ENCODE results near the gene FER.

FER gene

DNA sequence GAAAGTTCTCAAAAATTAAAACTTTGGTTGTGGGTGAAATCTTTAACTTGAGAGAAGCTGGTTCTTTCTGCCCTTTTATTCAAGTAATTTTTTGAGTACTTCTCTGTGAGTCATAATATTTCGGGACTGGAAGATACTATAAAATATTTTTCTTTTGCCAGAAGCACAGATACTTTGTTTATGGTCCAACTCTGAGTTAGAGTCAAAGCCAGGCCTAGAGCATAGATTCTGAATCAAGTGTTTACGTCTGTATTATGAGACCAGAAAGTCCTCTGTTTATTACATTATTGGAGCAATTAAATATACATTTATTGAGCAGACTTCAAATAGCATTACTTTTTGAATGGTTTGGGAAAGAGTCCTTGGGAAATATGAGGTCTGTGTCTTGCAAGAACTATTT is 187.9 kb downstream of the FER start:
- Histone ChIP-seq H3K27ac (replicated peaks) (no peak overlapping the region), H3K27me3 (ENCODE audit: insufficient read depth, poor library complexity, severe bottlenecking) (no peaks in the 10 kb centered on the region), H3K4me3 (replicated peaks; ENCODE audit: insufficient read depth, low read length) (no peak overlapping the region)
- no peak for DNase-seq (ENCODE audit: low read depth in 1 of 2, low spot score in 1 of 2)
- TF ChIP-seq, protein P1, sequence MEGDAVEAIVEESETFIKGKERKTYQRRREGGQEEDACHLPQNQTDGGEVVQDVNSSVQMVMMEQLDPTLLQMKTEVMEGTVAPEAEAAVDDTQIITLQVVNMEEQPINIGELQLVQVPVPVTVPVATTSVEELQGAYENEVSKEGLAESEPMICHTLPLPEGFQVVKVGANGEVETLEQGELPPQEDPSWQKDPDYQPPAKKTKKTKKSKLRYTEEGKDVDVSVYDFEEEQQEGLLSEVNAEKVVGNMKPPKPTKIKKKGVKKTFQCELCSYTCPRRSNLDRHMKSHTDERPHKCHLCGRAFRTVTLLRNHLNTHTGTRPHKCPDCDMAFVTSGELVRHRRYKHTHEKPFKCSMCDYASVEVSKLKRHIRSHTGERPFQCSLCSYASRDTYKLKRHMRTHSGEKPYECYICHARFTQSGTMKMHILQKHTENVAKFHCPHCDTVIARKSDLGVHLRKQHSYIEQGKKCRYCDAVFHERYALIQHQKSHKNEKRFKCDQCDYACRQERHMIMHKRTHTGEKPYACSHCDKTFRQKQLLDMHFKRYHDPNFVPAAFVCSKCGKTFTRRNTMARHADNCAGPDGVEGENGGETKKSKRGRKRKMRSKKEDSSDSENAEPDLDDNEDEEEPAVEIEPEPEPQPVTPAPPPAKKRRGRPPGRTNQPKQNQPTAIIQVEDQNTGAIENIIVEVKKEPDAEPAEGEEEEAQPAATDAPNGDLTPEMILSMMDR (IDR thresholded peaks at IDR 0.05; ENCODE audit: insufficient read depth, low read length) = no peak
- TF ChIP-seq, protein P2, sequence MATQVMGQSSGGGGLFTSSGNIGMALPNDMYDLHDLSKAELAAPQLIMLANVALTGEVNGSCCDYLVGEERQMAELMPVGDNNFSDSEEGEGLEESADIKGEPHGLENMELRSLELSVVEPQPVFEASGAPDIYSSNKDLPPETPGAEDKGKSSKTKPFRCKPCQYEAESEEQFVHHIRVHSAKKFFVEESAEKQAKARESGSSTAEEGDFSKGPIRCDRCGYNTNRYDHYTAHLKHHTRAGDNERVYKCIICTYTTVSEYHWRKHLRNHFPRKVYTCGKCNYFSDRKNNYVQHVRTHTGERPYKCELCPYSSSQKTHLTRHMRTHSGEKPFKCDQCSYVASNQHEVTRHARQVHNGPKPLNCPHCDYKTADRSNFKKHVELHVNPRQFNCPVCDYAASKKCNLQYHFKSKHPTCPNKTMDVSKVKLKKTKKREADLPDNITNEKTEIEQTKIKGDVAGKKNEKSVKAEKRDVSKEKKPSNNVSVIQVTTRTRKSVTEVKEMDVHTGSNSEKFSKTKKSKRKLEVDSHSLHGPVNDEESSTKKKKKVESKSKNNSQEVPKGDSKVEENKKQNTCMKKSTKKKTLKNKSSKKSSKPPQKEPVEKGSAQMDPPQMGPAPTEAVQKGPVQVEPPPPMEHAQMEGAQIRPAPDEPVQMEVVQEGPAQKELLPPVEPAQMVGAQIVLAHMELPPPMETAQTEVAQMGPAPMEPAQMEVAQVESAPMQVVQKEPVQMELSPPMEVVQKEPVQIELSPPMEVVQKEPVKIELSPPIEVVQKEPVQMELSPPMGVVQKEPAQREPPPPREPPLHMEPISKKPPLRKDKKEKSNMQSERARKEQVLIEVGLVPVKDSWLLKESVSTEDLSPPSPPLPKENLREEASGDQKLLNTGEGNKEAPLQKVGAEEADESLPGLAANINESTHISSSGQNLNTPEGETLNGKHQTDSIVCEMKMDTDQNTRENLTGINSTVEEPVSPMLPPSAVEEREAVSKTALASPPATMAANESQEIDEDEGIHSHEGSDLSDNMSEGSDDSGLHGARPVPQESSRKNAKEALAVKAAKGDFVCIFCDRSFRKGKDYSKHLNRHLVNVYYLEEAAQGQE (IDR thresholded peaks at IDR 0.05; ENCODE audit: insufficient replicate concordance, low read depth) = no peak
- TF ChIP-seq SPI1 (IDR thresholded peaks at IDR 0.05; ENCODE audit: borderline replicate concordance, low read depth) = no peak
- no peak for TF ChIP-seq POLR2AphosphoS5 (IDR thresholded peaks at IDR 0.05; ENCODE audit: low read depth)
- TF ChIP-seq GABPA (IDR thresholded peaks at IDR 0.05; ENCODE audit: low read depth) = no peak

DNA sequence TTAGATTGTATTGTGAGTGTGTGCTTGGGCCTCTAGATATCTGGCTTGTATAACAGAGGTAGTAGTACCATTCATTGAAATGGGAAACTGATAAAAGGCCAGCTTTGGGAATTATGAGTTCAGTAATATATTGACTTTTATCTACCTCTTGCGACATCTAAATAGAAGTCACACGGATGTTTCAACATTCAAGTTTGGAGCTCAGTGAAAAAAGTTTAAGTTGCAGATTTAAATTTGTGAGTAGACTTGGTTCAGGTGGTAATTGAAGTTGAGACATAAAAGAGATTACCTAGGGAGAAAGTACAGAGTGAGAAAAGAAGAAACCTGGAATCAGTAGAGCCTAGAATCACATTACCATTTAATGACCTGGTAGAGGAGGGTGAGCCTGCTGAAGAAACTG is 189.5 kb downstream of the FER start:
- no peaks in the 10 kb centered on the region for H3K27me3 ChIP-seq (ENCODE audit: insufficient read depth, poor library complexity, severe bottlenecking)
- H3K4me3 ChIP-seq (replicated peaks; ENCODE audit: insufficient read depth, low read length) = no peak overlapping the region
- DNase-seq (ENCODE audit: low read depth in 1 of 2, low spot score in 1 of 2) = no peak
- no peak overlapping the region for H3K27ac ChIP-seq (replicated peaks)
- TF ChIP-seq SPI1 (IDR thresholded peaks at IDR 0.05; ENCODE audit: borderline replicate concordance, low read depth) = no peak
- no peak for TF ChIP-seq GABPA (IDR thresholded peaks at IDR 0.05; ENCODE audit: low read depth)
- TF ChIP-seq, protein P1 (IDR thresholded peaks at IDR 0.05; ENCODE audit: insufficient read depth, low read length) = no peak
- TF ChIP-seq, protein P2 (IDR thresholded peaks at IDR 0.05; ENCODE audit: insufficient replicate concordance, low read depth) = no peak
- no peak for TF ChIP-seq POLR2AphosphoS5 (IDR thresholded peaks at IDR 0.05; ENCODE audit: low read depth)

DNA sequence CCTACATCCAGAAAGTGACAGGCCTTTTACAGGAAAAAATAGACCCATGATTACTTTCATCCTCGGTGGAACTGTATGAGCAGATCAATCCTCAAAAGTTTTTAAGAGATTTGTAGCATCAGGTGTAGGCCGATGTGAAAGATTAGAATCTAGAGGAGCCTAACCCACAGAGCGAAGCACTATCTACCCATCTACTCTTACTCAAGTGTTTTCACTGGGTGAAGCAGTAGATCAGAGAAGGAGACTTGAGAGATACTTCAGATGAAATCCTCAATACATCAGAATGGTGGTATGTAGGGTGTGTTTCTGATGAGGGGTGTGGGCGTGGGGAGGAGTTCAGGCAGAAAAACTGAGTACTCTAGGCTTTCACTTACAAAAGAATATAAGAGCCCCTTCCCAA is 192.8 kb downstream of the FER start:
- no peak overlapping the region for H3K27ac ChIP-seq (replicated peaks)
- no peak for DNase-seq (ENCODE audit: low read depth in 1 of 2, low spot score in 1 of 2)
- no peak overlapping the region for H3K4me3 ChIP-seq (replicated peaks; ENCODE audit: insufficient read depth, low read length)
- no peaks in the 10 kb centered on the region for H3K27me3 ChIP-seq (ENCODE audit: insufficient read depth, poor library complexity, severe bottlenecking)
- TF ChIP-seq, protein P2 (IDR thresholded peaks at IDR 0.05; ENCODE audit: insufficient replicate concordance, low read depth) = no peak
- TF ChIP-seq POLR2AphosphoS5 (IDR thresholded peaks at IDR 0.05; ENCODE audit: low read depth) (no peak), GABPA (IDR thresholded peaks at IDR 0.05; ENCODE audit: low read depth) (no peak), SPI1 (IDR thresholded peaks at IDR 0.05; ENCODE audit: borderline replicate concordance, low read depth) (no peak)
- TF ChIP-seq, protein P1 (IDR thresholded peaks at IDR 0.05; ENCODE audit: insufficient read depth, low read length) = no peak

Data from HL-60 (cell line).